H1 (cell line): ENCODE results near the gene RGS14. TPM values are rescaled to one million over a fixed set of nuclear protein-coding genes. Genes with fewer than 3 reads are reported as not detected.

Experiments used
- polyA plus RNA-seq, 7 experiments: library from polyadenylated mRNA; depleted of rRNA in 3 of 7; stranded (reverse) in 5 of 7; unstranded in 2 of 7; fragments of >200 nt in 5 of 7; fragments of 200-250 nt in 2 of 7; gene quantifications; 1 replicate in 5 of 7; 2 replicates in 1 of 7; 4 replicates in 1 of 7; pipeline versions ENCODE4 v1.2.1 to v1.2.3, GENCODE V29; 2011 to 2013; ENCODE audit warnings: missing spikeins in 2 of 7, mixed read lengths in 2 of 7
- total RNA-seq: library from RNA; stranded (reverse); fragmentation: NEBNext Ultra II Directional; extraction: Animal tissue kit (Norgen Biotek cat#: 25700); gene quantifications from 2 replicates; pipeline ENCODE4 v1.2.1, GENCODE V29; 2021
- TF ChIP-seq, protein P1 (sequence below): IDR thresholded peaks from 2 replicates; pipeline ENCODE4 v1.6.1; 2011; ENCODE audit warnings: low read depth, mild to moderate bottlenecking, low read length; ENCODE audit not compliant: insufficient read depth

The RGS14 gene
- total and polyA plus RNA-seq, 2 of the 8 experiments (the other 6 are each of a cell fraction or from before 2014, with no cell fraction given) = 24.4 to 46.1 TPM

DNA sequence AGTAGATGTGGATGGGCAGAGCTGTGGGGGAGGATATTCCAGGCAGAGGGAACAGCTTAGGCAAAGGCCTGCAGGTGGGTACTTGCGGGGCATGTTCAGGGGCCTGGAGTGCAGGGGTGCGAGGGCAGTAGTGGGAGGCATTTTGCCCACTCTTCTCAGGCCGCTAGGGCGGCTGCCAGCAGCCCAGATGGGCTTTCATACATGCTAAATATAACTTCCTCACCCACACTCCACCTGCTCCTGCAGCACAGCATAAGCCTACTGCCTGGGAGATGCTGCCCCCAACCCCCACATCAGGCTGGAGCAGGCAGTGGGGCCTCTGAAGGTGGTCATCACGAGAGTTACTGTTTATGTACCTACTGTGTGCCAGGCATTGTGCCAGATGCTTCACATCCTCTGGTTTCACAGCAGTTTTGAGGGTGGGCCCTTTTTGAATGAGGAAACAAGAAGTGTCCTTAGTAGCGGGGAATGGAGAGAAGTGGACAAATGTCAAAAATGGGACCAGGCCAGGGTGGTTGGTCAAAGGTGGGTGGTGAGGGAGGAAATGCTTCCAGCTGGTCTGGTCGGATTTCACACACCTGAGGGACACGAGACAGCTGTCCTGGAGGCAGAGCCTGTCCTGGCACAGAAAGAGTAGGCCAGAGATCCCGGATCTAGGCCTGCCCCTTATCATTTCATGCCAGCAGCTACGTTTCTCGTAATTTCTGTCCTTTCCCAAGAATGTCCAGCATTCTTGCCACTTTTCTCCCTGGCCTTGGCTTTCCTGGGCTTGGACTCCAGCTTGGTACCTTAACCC lies 12.1 kb downstream of the RGS14 start (continued):
- TF ChIP-seq, protein P1, sequence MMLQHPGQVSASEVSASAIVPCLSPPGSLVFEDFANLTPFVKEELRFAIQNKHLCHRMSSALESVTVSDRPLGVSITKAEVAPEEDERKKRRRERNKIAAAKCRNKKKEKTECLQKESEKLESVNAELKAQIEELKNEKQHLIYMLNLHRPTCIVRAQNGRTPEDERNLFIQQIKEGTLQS = no peak
